Stimulated activated CD4-positive, alpha-beta T cell treated with anti-CD3 and anti-CD28 coated beads, Interleukin-1b, Interleukin-23, amount 100 ng/mL, for 48 hours (primary cell): ENCODE results near the gene RPS10.
A peak's percentile ranks its signal among the peaks of the same experiment; 100 is the strongest.

Experiments
- DNase-seq: peaks from one replicate; pipeline ENCODE4 v3.0.0-alpha.2; 2020

The RPS10 gene

DNA sequence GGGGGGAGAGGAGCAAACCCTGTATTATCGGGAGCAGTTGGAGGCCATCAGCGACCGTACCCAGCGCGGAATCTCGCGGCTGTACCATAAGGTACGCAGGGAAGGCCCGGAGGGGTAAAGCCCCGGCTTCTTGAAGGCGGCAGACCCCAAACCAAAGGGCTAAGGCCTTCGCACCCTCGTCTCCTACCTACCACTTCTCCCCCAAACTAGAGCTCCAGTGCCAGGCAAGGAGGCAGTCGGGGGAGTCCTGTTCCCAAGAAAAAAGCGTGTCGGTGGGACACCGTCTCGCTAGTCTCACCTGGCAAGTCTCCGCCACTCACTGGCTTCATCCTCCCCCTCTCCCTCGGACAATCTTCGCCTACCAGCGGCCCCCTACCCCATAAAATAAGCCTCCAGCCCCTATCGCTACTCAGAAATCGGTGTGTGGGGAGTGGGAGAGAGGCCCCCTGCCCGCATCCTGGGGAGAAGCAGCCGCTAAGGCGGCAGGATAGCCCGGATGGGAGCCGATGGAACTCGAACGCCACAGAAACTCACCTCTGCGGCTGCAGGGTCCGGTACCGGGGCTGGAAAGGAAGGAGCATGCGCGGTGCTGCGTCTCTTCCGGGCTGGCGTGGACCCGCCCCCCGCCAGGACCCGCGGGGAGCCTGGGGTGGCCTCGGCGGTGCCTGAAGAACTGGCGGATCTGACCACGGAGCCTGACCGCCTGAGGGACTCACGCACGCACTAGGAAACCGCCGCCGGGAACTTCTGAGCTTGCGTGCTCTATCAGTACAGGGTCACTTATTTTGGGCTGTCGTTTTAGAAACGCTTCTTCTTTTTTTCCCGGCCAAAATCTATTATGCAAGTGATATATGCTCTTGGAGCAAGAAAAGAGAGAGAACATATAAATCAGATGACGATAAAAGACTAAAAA is at the start of gene RPS10:
Gene RPS10, minus strand, starts transcription at position 572 of the 913 bp plus-strand sequence. CDS start 848 bp downstream, outside the sequence.
- peak; percentile 90 for DNase-seq

DNA sequence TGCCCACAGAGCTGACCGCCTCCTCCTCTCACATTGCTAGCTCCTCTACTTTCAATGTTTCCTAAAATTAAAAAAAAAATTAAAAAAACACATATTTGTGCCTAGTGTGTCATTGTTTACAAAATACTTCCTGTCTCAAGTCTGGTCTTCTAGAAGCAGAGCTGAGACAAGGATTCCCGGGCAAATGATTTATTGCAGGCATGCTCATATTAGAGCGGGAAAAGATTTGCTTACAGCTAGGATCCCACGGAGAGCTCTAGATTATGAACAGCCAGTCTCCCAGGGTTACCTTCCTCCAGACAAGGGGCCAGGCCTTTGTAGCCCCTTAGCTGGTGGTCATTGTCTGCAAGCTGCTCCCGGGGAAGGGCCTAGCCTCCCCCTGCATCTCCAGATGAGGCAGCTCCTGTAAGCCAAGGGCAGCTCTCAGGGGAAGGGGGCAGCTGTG is 49.4 kb upstream of the RPS10 start:
- no peak for DNase-seq

DNA sequence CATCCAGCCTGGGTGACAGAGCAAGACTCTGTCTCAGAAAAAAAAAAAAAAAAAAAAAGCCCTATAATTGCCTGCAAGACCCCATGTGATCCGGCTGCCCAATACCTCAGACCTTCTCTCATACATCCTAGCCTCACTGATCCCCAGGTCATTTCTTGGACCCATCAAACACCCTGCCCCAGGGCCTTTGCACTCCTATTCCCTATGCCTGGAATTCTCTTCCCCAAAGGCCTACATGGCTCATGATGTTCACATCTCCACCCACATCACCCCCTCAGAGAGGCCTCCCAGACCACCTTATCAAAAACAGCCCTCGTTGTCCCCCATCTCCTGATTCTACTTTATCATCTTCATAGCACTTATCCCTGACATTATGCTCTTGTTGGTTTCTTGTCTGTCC is 48.9 kb upstream of the RPS10 start:
- no peak for DNase-seq

DNA sequence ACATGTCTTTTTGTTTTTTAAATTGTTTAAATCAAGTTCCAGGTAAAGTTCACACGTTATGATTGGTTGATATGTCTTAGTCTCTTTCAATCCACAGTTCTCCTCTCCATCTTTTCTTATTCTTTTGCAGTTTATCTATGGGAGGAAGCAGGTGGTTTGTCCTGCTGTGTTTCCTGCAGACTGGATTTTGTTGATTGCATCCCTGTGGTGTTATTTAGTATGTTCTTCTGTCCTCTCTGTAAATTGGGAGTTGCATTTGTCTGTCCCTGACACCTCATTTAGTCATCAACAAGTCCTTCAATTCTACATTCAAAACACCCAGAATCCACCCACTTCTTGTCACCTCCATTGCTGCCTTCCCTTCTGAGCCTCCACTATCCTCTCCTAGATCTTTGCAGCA is 48.1 kb upstream of the RPS10 start:
- DNase-seq, result no peak

DNA sequence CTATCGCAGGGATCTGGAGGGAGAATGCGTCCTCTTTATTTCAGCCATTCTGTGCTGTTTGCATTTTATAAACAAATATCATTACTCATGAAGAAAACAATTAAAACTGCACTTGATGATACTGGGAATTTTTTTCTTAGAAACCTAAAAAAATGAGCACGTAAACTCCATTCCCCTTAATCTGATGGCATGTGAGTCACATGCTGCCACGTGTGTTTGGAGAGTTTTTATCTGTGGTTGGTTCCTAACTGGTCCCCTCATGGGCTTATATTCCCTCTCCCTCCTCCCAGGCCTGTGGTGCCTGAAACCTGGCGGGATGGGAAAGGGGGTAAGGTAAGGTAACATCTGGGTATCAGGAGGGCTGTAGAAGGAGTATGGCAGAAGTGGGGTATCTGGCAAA is 46.6 kb upstream of the RPS10 start:
- DNase-seq, result no peak

DNA sequence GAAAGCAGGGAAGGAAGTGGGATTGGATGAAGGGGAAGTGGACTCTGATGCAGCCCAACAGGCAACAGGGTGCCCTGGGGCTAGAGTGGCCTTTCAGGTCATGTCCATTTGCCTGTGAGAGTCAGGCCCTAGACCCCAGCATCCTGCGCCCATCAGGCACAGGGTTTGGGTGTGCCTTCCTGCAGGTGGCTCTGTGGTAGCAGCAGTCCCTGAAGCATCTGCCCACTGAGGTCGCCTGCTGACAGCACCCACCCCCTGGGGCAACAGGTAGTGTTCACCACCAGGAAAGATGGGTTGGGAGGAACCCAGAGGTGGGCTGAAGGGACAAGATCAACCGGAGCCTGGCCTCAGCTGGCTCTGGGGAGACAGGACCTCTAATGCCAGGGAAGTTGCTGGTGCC is 43.6 kb upstream of the RPS10 start:
- no peak for DNase-seq

DNA sequence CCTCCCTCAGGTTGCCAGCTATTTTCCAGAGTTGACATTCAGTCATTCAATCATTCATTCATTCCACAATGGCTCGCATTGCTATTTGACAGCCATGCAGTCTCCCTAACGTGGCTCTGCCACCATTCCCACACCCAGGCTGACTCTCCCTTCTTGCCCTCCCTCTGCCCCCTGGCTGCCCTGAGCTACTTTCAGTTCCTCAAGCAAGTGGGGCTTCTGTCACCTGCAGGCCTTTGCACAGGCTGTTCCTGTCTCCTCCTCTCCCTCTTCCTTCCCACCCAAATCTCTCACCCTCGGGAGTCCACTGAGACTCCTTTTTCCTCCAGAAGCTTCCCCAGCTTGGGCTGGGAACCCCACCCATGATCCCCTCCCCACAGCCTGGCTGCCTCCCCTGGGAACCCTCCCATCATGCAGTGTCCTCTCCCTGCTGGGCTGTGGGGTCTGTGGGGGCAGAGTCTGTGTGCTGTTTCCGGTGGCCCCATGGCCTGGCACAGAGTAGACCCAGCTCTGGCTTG is 42.6 kb upstream of the RPS10 start:
- DNase-seq, result no peak

DNA sequence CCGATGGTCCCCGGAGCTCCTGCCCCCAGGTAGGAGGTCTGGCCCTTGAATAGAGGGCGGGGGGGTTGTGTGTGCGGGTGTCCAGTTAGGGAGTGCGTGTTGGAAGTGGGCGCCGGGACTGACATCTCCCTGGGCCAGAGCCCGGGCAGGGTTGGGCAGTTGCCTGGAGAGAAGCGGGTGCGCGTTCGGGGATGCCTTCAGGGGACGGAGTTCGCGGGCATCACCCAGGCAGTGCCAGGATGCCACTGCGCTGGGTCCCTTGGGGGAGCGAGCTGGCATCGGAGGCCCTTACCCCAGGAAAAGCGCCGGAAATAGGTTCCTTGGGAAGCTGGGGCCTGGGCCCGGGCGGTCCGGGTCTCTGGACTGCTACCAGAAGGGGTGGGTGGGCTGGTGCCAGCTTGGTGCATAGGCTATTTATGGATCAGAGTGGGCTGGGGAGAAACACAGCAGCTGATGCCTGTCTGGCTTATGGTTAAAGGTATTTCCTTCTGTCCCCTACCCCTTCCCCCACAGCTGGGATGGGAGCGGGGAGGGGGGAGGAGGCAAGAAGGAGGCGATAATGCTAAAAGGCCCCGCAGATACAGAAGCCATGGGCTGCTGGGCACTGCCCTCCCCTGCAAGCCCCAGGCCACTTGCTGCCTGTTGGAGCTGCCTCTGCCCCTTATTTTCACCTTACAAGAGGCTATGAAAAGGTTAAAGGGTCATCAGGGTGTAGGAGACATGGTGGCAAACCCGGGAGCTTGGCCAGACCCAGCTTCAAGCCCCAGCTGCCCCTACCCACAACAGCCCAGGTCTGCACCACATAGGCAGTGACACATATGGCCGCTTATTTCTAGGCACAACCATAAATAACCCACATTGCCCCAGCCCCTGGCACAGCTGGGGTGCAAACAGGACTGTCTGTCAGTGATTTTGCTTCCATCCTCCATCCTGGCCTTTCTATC is 40.6 kb upstream of the RPS10 start:
- DNase-seq, result no peak

DNA sequence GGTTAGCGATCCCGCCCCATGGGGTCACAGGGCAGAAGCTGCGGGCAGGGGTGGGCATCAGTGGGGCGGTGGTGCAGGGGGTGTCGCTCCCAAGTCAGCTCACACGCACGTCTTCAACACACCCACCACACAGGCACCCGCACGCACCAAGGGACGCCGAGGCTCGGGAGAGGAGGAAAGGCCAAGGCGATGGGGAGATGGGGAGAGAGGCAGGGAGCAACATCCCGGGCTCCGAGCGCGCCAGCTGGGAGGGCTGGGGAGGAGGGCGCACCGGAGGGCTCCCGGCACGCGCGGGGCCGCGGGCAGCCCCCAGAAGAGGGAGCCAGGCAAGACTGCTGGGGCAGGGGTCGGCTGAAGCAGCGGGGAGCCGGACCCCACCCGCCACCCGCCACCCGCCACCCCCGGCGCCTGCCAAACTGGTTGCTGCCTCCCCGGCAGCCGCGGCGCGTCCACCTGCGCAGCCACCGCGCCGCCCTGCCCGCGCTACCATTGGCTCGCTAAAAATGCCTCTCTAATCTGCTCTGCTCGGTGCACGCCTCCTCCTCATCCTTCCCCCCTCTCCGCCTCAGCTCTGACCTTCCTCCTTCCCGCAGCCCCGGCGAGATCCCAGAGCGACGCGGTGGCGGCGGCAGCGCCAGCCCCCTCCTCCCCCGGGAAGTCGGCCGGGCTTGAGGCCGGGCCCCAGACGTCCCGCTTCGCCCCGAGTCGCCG is 39.8 kb upstream of the RPS10 start, which contains the start of gene PACSIN1:
Gene PACSIN1, plus strand, starts transcription at position 546 of the 711 bp plus-strand sequence. CDS start 60,230 bp downstream, outside the sequence.
- no peak for DNase-seq

DNA sequence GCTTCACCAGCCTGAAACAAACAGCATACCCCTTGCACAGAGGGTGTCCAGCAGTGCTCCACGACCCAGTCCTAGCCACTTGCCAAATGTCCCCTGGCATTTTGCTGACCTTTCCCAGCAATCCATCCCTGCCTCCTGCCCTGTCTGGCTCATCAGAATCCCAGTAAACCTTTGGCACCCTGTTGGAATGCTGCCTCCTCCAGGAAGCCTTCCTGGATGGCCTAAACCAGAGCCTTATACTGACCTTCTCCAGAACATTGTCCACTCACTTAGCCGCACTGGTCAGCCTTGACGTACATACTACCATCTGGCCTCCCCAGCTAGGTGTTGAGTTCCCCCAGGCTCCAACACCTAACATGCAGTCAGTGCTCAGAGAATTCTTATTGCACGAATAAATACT is 38.0 kb upstream of the RPS10 start:
- DNase-seq, result no peak

DNA sequence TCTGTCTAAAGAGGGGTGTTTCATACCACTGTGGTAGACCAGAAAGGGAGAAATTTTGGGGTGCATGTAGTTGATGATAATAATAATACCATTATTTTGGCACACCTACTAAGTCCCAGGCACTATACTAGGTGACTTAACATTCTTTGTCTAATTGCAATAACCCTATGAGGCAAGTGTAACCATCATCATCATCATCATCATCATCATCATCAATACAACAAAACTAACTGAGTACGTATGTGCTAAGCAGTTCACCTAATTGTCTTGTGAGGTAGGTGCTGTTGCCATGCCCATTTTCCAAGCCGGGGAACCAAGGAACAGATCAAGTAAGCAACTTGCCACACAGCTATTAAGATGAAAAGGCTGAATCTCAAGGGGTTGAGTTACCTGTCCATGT is 37.4 kb upstream of the RPS10 start:
- no peak for DNase-seq

DNA sequence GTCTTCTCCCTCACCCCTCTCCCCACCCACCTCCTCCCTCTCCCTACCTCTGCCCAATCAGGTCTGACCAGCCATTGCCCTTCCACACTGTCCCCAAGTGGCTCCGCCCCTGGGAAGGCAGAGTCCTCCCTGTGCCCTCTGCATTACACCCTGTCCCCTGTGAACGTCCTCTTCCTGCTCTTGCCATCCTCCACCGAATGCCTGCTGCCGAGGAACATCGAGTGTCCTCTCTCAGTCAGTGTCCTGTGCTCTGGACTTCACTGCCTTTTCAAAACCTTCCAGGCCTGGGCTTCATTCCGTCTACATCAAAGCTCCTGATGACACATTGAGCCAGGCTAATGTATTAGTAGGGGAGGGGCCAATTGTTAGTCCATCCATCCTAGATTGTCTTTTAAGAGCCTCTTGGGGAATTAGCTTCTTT is 36.7 kb upstream of the RPS10 start:
- no peak for DNase-seq

DNA sequence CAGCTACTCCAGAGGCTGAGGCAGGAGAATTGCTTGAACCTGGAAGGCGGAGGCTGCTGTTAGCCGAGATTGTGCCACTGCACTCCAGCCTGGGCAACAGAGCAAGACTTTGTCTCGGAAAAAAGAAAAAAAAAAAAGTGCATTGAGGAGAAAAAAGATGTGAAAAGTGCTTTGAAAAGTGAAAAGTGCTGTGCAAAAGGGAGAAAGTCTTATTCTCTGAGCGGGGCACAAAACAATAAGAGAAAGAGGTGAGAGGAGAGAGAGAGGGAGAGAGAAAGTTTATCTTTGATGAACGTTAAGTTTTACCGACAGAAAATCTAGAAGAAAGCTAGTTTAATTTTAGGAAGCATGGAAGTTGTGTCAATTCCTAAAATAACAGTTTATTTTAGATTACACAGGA is 36.1 kb upstream of the RPS10 start:
- no peak for DNase-seq

DNA sequence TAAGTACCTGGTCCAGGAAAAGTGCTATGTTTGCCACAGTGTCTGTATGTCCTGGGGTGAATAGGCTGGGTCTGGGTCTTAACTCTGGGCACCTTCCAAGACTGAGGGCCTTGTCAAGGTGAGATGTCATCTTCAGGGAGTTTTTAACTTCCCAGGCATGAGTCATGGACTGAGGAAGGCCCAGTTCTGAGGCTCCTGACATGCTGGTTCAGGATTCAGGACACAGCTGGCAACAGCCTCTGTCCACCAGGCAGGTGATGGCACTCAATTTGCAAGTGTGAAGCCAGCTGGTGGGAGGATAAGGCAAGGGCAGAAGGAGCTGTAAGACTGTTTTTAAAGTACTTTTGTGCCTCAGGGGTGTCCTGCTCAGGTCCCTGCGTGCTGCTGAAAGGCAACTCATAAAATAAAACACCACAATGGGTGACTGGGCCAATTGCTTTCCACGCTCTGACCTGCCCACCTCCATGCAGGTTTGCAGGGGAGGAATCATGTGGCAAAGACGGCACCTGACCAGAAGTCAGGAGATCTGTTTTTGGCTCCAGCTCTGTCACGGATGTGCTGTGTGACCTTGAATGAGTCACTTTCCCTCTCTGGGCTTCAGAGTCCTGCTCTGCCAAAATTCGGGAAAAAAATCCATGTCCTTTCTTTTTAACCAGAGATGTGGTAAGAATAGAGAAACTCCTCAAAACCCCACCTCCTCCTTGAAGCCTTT is 35.1 kb upstream of the RPS10 start:
- no peak for DNase-seq

DNA sequence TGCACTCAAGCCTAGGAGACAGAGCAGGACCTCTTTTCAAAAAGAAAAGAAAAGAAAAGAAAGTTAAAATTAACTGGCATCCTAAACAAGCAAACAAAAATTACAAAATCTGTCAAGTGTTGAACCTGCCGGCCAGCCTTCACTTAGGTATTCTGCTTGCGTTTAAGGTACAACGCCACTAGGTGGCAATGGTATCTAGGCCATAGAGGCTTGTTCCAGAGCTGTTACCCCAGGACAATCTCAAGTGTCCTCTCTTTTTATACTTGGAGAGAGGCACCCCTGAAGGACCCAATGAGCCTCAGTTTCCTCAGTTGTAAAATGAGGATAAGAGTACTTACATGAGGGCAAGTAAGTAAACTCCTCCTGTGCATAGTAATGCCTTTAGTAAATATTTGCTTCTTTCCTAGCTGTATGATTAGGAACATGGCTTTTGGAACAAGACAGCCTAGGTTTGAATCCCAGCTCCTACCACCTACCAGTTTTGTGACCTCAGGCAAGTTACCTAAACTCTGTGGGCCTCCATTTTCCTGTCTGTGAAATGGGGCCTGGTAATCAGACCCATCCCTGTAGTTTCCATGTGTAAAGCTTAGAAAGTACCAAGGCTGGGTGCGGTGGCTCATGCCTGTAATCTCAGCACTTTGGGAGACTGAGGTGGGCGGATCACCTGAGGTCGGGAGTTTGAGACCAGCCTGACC is 34.2 kb upstream of the RPS10 start:
- DNase-seq, result peak; percentile 34

DNA sequence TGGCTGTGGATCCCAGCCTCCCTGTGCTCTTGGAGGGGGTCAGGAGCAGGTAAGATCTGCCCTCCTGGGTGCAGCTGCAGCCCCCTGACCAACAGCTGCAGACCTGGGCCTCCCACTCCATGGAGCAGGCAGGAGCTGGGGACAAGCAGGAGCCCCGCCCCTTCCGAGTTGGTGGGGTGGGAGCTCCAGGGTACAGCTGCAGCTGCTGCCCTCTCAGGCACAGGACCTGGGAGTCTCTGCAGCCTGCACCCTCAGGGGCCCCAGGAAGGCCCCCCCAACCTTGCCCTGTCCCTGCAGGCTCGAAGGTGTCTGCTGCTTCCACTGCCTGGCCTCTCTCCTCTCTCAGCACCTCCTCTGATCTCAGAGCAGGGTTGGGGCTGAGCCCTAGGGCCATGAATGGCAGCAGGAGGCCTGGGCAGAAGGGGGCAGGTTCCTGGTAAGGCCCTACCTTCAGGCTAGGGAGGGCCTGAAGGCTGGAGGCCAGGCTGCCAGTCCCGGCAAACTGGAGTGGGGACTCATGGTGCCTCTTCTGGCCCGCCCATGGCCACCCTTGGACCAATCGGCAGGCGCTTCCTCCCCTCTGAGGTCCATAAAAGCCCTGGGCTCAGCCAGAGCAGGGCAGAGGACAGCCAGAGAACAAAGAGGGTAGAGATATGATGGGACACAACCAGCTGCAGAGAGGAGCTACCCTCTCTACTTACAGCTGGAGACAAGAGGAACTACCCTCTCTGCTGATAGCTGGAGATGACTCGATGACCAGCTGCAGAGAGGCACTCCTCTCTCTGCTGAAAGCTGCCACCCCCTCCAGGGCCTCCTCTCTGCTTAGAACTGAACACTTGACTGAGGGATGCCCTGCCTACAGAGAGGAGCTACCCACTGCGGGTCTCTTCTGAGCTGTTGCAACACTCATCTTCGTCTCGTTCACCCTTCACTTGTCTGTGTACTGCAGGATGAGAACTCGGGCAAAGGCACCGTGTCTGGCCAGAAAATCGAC is 32.2 kb upstream of the RPS10 start:
- DNase-seq, result no peak

DNA sequence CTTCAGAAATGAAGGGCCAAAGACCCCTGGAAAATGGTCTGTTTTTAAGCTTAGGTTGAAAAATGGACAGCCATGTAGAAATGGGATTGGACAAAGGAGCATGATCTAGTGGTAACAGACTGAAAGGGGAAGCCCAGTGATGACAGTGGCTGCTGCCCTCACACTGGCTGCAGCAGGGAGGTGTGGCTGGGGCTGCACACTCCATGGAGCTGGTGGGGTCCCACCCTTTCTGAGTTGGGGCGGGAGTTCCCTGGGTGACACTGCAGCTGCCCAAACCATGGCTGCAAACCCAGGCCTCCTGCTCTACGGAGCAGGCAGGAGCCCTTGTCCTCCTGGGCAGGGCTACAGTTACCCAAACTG is 31.5 kb upstream of the RPS10 start:
- no peak for DNase-seq

DNA sequence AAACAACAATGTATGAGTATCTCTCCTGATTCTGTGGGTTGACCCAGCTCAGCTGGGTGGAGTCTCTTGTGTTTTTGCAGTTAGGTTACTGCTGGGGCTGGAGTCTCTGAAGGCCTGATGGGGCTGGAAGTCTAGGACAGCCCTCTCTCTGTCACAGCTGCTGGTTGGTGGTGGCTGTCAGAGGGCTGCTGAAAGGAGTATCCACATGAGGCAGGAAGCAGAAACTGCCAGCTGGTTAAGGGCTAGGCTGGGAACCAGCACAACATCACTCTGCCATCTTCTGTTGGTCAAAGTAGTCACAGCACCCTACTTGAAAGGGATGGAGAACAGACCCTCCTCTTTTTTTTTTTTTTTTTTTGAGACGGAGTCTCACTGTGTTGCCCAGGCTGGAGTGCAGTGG is 30.0 kb upstream of the RPS10 start:
- no peak for DNase-seq

DNA sequence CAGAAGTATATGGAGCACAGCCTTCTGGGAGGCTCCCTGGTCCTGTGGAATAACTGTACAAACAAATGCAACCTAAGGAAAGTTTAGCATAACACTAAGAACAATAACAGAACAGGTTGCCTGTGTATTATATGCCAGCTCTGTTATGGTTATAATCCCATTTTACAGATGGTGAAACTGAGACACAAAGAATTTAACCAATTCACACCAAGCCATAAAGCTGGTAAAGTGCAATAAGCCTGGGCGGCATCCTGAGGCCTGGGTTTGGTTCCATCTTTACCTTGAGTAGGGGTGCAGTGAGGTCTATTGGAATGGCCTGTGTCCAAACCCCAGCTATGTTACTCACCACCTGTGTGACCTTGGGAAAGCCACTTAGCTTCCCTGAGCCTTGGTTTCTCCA is 25.3 kb upstream of the RPS10 start:
- DNase-seq, result no peak

DNA sequence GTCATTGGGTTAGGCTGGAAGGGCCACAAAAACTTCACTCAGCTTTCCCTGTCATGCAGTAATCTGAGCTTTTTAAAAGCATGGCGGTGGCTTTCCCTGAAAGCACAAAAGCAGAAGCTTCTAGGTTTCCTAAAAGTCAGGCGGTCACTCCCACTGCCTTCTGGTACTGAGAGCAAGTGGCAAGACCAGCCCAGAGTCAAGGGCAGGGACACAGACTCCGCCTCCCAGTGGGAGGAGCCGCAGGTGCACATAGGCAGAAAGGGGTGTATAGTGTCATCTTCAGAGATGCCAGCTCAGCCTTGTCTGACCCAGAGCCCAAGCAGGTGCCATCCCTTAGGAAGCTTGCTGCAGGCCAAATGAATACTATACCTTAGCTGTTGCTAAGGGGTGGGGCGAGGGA is 22.0 kb upstream of the RPS10 start:
- DNase-seq, result no peak
